ENCODE measurements around the gene KRT79.
"Not testable (repeated sequence)": the region's sequence is repeated elsewhere in the genome, so short reads cannot be mapped to it uniquely, and the experiment has no call there.

KRT79 gene

DNA sequence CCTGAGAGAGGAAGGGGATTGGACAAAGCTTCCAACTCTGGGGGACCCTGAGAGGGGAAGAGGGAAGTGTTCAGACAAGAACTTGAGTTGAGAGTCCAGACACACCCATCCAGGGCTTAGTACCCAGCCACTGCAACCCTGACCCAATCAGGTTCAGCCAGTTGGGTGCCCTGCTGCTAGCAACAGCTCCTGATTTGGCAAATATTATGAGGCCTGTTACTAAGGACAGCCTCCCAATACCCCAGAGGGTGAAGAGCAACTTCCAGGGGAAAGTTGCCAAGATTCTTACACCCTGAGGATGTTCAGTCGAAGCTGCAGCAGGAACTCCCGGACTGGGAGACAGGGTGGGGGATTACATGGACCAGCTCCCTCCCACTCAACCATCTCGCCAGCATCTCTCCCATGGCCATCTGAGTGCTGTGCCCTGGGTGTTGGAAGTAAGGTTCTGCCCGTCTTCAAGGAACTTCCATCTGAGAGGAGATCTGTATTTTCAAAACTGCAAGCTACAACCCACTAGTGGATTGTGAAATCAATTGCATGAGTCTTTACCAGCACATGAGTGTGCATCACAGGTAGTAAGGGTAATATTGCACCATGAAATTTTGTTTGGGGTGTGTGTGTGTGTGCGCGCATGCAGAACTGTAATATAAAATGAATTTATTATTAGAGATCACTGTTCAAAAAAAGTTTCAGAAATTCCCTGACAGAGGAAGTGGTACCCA is 26.2 kb upstream of the KRT79 start:
- no peak for DNase-seq

DNA sequence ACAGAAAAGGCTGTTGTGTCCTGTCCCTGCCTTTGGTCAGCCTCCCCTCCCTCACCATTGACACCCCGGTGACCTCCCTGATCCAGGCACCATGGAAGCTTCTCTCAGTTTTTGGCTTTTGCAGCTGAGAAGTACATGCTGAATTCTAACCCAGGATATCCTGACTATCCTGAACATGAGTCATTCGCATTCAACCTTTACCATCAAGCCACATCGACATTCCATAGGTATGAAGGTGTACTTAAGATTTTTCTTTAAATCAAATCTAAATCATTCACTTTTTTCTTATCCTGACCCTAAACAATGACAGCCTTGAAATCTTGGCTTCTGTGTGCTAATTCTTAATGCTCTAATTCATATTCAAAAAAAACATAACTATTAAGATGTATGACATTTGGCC is 23.4 kb upstream of the KRT79 start:
- DNase-seq, result no peak

- DNase-seq, result no peak
Measured at GRCh38 chr12:52856787-52857186, 22.7 kb upstream of the KRT79 start.

- not testable (repeated sequence) for DNase-seq
Measured at GRCh38 chr12:52856077-52856476, 22.0 kb upstream of the KRT79 start.

- DNase-seq, result no peak
Measured at GRCh38 chr12:52851787-52852186, 17.7 kb upstream of the KRT79 start.

- DNase-seq, result no peak
Measured at GRCh38 chr12:52850681-52851080, 16.6 kb upstream of the KRT79 start.

DNA sequence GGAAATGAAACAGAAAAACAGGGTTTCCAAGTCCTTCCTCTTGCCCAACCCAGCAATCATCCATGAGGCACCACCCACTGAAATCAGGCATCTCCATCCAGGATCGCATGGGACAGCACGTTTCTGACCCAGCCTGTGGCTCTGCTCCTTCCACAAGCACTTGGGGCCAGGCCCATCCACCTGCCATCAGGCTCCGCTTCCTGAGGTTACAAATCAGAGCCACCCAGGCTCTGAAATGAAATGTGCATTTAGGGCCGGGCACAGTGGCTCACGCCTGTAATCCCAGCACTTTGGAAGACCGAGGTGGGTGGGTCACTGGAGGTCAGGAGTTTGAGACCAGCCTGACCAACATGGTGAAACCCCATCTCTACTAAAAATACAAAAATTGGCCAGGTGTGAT is 15.4 kb upstream of the KRT79 start:
- DNase-seq, result no peak

- DNase-seq, result no peak
Measured at GRCh38 chr12:52848661-52849255, 14.6 kb upstream of the KRT79 start, which contains the start of gene KRT78. Gene KRT78 (minus strand): TSS chr12:52848994. CDS start chr12:52848930, 64 bp downstream.

DNA sequence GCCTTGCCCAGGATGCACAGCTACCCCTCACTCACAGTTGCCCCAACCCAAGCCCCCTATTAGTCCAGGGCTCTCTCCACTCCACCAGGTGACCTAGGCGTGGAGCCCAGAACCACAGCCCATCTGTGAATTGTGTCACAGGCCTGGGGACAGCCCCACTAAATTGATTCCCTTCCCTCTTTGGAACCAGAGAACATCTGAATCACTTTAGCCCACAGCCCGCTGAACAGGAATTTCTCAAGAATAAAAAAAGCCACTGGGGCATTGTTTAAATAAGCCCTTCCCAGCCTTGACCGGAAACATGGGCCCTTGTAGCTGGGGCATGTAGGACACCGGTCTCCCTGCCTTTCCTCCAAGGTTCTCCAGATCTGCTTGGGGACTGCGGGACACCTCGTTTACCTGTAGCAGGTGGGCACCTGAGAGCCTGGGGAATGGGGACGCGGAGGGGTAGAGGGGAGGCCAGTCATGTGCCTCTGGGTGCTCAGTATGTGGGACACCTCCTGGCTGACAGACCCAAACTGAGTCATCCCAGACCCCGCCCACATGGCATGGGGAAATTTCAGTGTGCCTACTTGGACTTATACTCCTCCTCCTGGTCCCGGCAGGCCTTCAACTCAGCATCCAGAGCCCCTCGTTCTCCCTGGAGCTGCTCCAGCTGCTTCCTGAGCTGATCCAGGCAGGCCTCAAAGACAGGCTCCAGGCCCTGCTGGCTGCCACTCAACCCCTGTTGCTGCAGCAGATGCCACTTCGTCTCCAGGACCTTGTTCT is 13.4 kb upstream of the KRT79 start:
- DNase-seq, result no peak

DNA sequence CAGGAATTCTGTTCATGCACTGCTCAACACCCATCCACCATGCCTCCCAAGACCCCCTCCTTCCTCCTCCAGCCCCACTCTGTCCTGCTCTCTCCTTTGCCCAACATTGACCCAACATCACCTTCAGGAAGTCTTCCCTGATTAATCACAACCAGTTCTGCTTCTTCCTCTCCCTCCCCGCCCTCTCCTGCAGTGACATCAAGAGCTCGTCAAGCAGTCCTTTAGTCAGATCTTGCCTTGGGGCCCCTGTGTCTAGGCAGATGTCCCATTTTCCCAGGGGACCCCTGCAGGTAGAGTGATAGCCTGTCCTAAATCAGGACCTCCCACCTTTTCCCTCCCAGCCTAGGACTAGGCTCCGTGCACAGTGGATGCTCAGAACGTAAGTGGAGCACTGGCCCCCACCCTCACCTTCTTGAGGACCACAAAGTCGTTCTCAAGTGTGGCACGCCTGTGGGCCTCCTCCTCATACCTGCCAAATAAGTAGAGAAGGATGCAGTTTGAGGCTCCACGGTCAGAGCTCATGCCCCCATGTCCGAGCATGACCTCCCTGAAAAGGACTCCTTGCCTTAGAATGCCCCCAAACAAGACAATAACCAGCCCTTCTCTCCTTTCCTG is 12.4 kb upstream of the KRT79 start:
- DNase-seq, result no peak

DNA sequence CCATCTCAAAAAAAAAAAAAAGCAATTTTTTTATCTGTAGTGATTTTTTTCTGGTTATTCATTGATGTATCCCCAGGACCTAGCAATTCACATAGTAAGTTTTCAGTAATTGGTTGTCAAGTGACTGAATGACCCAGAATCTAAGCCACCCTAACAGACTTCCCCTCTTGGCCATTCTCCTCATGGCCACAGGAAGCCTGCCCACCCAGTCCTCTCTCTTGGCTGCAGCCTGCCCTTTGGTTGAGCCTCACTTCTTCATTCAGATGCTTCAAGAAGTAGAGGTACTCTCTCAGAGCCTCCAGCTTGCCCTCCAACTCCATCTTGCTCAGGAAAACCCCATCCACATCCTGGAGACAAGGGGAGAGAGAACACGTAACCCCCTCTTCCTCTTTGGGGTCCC is 11.8 kb upstream of the KRT79 start:
- no peak for DNase-seq

- no peak for DNase-seq
Measured at GRCh38 chr12:52844386-52844785, 10.3 kb upstream of the KRT79 start.

DNA sequence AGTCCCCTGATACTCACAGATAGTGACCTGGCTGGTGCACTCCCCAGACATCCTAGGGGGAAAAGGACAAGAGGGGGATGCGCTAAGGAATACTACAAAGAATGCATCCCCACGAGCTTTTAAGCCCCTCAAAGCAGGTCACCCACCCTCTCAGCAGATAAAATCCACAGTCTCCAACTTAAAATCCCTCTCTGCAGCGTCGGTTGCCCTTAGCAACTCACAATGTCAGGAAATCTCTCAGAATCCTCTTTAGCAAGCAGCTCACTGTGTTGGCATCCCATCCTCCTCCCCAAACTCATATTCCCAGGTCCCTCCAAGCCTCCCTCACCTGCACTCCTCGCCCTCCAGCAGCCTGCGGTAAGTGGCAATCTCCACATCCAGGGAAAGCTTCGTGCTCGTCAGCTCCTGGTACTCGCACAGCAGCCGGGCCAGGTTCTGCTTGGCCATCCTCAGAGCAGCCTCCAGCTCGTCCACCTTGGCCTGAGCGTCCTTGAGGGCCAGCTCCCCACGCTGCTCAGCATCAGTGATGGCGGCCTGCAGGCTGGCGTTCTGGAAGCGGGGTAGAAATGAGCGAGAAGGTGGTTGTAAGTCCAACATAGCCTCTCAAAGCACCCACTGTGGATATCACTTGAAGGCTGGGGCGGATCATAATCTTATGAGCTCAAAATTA is 5.5 kb upstream of the KRT79 start:
- DNase-seq, result no peak

DNA sequence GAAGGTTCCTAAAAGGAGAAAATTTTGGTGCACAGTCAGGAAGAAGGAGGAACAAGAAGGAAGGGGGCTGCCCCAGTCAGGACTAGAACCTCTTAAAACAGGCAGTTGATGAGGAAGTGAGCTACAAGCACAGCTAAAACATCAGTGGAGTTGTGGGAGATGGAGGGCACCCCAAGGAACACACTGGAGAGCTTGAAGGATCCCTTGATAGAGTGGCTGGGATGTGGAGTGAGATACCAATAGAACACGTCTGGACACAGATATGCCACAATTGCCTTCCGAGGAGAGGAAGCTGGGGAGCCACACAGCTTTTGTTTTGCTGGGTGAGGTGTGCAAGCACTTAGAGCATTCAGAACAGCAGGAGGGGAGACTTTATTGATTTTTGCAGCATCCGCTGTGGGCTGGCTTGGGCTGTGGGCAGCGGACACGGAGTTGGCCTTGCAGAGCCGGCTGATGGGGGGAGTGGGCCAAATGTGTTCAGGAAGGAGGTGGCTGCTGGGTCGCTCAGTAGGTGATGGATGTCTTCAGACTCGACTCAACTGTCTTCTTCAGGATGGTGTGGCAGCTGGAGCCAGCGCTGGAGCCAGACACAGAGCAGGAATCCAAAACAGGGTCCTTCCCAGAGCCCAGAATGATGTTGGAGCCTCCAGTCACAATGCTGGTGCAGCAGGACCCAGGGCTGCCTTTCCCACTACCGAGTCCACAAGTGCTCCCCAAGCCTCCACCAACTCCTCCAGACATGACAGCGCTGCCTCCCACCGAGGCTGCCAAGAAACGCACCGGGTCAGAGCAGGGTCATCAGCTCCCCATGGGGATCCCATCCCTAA is 4.7 kb upstream of the KRT79 start:
- DNase-seq, result no peak

GRCh38 chr12:52837781-52838608 is 3.9 kb upstream of the KRT79 start:
- no peak for DNase-seq

DNA sequence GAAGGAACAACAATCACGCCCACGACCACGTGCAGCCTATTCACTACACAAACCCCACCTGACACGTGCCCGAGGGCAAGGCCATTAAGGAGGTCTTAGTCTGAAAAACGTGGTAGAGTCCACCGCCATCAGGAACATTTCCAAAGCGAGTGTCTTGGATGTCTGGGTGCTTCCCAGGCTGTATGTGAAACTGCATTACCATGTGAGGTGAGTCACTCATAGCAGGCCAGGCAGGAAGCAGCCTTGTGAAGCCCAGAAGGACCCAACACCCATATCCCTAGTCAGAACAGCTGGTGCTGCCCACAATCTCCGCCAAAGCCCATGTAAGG is 3.3 kb upstream of the KRT79 start:
- no peak for DNase-seq

- no peak for DNase-seq
Measured at GRCh38 chr12:52836491-52837412, 2.6 kb upstream of the KRT79 start.

GRCh38 chr12:52836042-52836466 is 1.9 kb upstream of the KRT79 start:
- peak; percentile 78 for DNase-seq

GRCh38 chr12:52835271-52836041 is 1.3 kb upstream of the KRT79 start:
- peak; percentile 51 for DNase-seq

- DNase-seq, result peak; percentile 38
Measured at GRCh38 chr12:52834727-52835001, 553 bp upstream of the KRT79 start.
